HL-60 (cell line): ENCODE data around the gene ZFP92.

Experiments
- DNase-seq, 2 experiments: peaks; one replicate each; pipeline ENCODE4 v3.0.0-alpha.2; 2010 to 2020; ENCODE audit warnings: low read depth in 1 of 2, low spot score in 1 of 2
- H3K27ac ChIP-seq: fragments of 250-450 bp; sonication (Bioruptor Pico); replicated peaks from 2 replicates; pipeline ENCODE4 v1.5.1; 2020; ENCODE audit warnings: mild to moderate bottlenecking, moderate library complexity
- H3K27me3 ChIP-seq: fragments of 250-450 bp; sonication (Bioruptor Pico); 2 replicates; pipeline ENCODE4 v1.5.1; 2021; ENCODE audit warnings: mild to moderate bottlenecking, moderate library complexity; ENCODE audit not compliant: insufficient read depth, poor library complexity, severe bottlenecking
- H3K4me3 ChIP-seq: replicated peaks from 2 replicates; pipeline ENCODE4 v1.5.1; 2011; ENCODE audit warnings: mild to moderate bottlenecking, control low read depth, low read length; ENCODE audit not compliant: insufficient read depth
- GABPA ChIP-seq: IDR thresholded peaks from 2 replicates; pipeline ENCODE4 v1.6.1; 2012; ENCODE audit warnings: low read depth
- POLR2AphosphoS5 ChIP-seq: IDR thresholded peaks from 2 replicates; pipeline ENCODE4 v1.6.1; 2012; ENCODE audit warnings: low read depth
- SPI1 ChIP-seq: IDR thresholded peaks from 2 replicates; pipeline ENCODE4 v1.6.1; 2012; ENCODE audit warnings: low read depth, mild to moderate bottlenecking, borderline replicate concordance
- TF ChIP-seq, protein P1 (sequence below): IDR thresholded peaks from one replicate; pipeline ENCODE4 v1.5.1; 2011; ENCODE audit warnings: low read length, control low read depth, inconsistent platforms; ENCODE audit not compliant: insufficient read depth
- TF ChIP-seq, protein P2 (sequence below): IDR thresholded peaks from 2 replicates; pipeline ENCODE4 v1.6.1; 2012; ENCODE audit warnings: low read depth; ENCODE audit not compliant: insufficient replicate concordance

Gene ZFP92

DNA sequence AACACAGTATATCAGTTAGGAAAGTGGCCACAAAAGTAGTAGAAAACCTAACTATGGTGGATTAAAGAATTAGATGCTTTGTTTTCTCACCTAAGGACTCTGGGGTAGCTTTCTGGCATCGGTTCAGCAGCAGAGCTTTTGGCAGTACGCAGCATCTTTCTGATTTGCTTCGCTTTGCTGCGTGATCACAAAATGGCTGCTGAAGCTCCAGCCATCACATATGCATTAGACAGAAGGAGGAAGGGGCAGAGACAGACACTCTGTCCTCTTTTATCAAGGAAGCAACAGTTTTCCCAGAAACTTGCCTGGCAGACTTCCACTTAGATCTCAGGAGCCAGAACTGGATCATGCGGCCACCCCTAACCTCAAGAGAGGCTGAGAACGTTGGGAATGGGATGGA is 19.5 kb downstream of the ZFP92 start:
- TF ChIP-seq POLR2AphosphoS5 (no peak), SPI1 (no peak), GABPA (no peak)
- TF ChIP-seq, protein P1, sequence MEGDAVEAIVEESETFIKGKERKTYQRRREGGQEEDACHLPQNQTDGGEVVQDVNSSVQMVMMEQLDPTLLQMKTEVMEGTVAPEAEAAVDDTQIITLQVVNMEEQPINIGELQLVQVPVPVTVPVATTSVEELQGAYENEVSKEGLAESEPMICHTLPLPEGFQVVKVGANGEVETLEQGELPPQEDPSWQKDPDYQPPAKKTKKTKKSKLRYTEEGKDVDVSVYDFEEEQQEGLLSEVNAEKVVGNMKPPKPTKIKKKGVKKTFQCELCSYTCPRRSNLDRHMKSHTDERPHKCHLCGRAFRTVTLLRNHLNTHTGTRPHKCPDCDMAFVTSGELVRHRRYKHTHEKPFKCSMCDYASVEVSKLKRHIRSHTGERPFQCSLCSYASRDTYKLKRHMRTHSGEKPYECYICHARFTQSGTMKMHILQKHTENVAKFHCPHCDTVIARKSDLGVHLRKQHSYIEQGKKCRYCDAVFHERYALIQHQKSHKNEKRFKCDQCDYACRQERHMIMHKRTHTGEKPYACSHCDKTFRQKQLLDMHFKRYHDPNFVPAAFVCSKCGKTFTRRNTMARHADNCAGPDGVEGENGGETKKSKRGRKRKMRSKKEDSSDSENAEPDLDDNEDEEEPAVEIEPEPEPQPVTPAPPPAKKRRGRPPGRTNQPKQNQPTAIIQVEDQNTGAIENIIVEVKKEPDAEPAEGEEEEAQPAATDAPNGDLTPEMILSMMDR = no peak
- TF ChIP-seq, protein P2, sequence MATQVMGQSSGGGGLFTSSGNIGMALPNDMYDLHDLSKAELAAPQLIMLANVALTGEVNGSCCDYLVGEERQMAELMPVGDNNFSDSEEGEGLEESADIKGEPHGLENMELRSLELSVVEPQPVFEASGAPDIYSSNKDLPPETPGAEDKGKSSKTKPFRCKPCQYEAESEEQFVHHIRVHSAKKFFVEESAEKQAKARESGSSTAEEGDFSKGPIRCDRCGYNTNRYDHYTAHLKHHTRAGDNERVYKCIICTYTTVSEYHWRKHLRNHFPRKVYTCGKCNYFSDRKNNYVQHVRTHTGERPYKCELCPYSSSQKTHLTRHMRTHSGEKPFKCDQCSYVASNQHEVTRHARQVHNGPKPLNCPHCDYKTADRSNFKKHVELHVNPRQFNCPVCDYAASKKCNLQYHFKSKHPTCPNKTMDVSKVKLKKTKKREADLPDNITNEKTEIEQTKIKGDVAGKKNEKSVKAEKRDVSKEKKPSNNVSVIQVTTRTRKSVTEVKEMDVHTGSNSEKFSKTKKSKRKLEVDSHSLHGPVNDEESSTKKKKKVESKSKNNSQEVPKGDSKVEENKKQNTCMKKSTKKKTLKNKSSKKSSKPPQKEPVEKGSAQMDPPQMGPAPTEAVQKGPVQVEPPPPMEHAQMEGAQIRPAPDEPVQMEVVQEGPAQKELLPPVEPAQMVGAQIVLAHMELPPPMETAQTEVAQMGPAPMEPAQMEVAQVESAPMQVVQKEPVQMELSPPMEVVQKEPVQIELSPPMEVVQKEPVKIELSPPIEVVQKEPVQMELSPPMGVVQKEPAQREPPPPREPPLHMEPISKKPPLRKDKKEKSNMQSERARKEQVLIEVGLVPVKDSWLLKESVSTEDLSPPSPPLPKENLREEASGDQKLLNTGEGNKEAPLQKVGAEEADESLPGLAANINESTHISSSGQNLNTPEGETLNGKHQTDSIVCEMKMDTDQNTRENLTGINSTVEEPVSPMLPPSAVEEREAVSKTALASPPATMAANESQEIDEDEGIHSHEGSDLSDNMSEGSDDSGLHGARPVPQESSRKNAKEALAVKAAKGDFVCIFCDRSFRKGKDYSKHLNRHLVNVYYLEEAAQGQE = no peak
- Histone ChIP-seq H3K27ac (no peak overlapping the region), H3K4me3 (no peak overlapping the region), H3K27me3 (no peaks in the 10 kb centered on the region)
- no peak for DNase-seq

DNA sequence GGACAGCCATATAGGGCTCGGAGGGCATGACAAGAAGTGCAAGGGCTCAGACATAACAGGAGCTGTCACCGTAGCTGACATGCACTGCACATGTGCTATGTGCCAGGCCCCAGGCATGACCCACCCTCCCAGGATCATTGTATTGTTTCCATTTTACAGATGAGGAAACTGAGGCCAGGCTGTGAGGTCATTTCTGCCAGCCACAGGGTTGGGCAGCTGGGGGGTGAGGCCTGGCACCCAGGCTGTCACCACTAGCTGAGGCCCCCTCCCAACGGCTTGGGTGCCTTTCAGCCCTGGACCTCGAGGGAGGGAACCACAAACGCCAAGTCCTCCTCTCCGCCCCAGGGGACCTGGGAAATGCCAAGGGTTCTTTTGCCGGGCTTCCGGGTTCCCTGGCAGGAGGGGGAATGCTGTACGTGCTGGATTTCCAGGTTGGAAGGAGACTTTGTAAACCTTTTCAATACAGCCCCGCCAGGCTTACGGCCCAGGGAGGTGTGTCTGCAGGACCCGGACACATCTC is 21.9 kb downstream of the ZFP92 start:
- Histone ChIP-seq H3K27me3 (no peaks in the 10 kb centered on the region), H3K27ac (no peak overlapping the region), H3K4me3 (no peak overlapping the region)
- DNase-seq = no peak
- TF ChIP-seq, protein P2 = no peak
- TF ChIP-seq, protein P1 = no peak
- TF ChIP-seq SPI1 (no peak), POLR2AphosphoS5 (no peak), GABPA (no peak)

DNA sequence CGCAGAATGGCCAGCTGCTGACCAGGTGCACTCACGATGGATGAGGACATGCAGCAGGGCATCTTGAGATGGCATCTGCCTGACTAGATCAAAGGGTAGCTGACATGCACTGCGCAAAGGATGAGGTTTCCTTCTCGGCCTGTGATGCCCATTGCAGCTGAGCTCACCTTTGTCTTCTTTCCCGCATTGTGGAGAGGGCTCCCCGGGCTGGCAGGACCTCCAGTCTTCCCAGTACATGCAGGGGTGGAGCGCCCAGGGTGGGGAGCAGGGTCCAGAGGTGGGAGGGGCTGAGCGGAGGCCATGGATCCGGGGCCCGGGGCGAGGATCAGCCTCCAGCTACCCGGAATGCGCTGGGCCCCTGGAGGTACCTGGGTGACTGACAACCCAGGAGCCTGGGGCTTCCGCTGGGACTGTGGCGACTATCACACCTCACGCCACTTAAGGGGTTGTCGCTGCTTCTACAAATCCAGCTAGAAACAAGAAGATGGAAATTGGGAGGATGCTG is 22.6 kb downstream of the ZFP92 start:
- Histone ChIP-seq H3K4me3 (no peak overlapping the region), H3K27ac (no peak overlapping the region), H3K27me3 (no peaks in the 10 kb centered on the region)
- DNase-seq = no peak
- TF ChIP-seq, protein P1 = no peak
- TF ChIP-seq, protein P2 = no peak
- no peak for TF ChIP-seq GABPA
- TF ChIP-seq POLR2AphosphoS5 = no peak
- no peak for TF ChIP-seq SPI1
